GM19043 (cell line): ENCODE measurements around the gene BTBD9.

ENCODE experiments used
- ATAC-seq: cut with Tn5 transposase; IDR thresholded peaks from one replicate; pipeline ENCODE4 v1.9.1; 2021; ENCODE audit warnings: low read depth; ENCODE audit not compliant: unreplicated experiment

Gene BTBD9

DNA sequence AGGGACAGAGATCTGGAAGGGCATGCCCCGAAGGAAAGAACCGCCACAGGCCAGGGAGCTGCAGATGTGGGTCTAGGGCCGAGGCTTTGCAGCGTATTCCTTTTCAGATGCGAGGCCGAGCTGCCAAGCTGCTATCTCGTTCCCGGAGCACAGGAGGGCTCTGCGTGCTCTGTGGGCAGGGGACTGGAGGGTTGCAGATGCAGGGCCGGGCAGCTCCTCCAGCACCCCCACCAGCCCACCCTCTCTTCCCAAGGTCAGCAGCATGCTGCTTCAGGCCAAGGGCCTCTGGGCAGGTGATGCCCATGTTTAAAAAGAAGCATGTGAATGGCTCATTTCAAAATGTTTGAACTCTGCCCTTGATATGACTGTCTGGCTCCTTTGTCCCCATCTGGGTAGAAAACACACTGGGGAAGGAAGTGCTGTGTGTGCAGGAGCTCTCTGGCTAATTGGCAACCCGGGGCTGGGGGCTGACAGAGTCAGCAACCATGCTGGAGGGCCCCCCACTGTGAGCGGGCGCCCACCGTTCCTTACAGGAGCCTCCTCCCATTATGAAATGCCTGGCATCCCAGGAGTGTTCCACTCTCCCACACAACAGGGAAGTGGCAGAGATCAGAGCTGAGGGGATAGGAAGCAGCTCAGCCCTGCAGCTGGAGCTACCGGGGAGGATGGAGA, 466.9 kb downstream of the BTBD9 start:
- ATAC-seq: no peak

DNA sequence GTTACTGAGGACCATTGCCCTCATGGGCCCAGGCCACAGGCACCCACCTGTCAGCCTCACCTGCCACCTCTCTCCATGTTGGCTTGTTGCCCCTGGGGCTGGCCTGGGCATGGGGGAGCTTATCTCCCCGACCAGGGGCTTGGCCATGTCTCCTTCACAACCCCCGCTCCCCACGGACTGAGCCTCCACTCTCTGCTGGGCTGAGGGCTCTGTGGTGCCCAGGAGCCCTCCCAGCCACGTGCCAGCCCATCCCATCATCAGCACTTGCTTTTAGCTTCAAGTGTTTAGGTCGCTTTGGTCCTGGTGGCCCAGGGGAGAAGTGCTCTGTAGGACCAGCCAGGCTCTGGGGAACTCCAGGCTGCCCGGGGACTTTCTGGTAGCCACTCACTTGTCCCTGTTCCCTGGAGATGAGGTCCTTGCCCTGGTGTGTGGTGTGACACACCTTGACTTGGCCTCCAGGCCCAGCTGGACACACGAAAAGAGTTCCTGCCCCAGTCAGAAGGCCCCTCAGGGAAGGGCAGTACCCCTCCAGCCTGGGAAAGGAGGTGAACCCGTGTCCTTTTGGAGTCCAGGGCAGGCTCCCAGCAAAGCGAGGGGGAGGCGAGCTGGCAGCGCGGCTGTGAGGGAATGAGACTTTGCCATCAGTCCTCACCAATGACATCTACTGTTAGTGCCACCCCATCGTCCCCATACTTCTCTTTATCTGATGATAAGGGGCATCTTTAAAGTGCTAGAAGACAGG, 467.6 kb downstream of the BTBD9 start:
- no peak for ATAC-seq

GRCh38 chr6:38170666-38171355, 468.9 kb downstream of the BTBD9 start:
- ATAC-seq: no peak

DNA sequence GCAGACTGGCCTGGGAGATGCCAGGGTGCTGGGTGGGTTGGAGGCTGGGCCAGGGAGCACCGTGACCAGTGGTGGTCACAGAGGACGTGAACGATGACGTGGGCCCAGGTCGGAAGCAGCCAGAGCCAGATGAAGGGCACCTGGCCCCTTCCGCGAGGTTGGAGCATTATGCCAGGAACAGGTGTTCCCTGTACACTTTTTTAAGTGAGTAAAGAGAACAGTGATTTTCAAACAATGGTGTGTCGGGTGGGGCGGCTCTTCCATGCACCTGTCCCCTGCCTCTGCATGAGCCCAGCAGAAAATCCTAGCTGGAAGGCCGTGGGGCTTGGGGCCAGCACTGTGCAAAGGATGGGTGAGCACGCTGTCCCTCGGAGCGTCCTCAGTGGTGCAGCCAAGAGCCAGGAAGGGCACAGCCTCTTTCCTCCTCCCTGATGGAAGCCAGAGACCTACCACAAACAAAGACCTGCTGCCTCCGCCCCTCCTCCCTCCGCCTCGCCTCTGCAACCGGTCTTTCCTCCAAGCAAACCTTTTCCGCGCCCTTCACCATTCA, 469.7 kb downstream of the BTBD9 start:
- ATAC-seq: no peak

DNA sequence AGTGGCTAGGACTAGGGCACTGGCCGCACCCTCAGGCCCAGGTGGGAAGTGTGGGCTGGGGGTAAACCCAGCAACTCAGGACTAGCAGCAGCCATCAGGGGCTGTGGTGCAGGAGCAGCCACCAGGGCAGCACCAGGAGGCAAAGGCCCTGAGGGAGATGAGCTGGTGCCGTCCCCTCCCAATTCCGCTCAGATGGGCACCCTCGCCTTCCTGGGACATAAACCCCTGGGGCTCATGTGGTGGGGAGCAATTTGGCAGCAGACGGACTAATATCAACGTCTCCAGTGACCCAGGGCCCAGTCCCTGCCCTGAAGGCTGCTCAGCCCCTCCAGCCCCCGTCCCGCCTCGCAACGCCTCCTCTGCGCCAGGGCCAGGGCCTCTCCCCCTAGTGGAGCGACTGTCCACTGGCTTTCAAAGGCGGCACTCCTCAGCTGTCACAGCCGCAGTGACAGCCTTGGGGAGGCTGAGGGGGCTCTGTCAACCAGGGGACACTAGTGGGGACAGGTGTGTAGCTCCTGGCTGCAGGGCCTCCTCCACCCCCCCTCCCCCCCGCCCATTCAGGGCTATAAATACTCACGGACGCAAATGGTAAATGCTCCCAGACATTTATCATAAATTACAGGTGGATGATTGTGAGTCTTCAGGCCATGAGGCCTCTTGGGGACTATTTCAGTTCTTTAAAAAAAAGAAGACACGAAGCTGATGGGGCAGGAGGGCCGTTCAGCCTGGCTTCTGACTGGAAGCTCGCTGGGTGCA, 470.3 kb downstream of the BTBD9 start:
- ATAC-seq: no peak

- ATAC-seq: no peak
Measured at GRCh38 chr6:38168699-38169098, 471.0 kb downstream of the BTBD9 start.

DNA sequence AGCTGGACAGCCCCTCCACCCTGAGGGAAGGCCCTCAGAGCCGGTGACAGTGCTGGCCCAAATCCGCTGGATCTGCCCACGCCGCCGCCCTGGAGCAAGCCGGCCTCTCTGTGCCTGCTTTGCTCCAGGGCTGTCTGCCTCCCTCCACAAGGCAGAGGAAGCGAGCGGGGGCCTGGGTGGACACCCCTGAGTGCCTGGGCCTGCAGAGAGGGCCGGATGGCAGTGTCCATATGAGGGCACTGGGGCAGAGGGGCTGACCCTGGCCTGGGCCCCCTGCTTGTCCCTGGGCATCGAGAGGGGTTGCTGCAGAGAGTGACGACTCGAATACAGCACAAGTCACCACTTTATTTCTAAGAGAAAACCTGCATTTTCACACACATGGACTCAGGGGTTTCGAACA, 471.6 kb downstream of the BTBD9 start:
- ATAC-seq: no peak

GRCh38 chr6:38167598-38167997, 472.1 kb downstream of the BTBD9 start:
- no peak for ATAC-seq

DNA sequence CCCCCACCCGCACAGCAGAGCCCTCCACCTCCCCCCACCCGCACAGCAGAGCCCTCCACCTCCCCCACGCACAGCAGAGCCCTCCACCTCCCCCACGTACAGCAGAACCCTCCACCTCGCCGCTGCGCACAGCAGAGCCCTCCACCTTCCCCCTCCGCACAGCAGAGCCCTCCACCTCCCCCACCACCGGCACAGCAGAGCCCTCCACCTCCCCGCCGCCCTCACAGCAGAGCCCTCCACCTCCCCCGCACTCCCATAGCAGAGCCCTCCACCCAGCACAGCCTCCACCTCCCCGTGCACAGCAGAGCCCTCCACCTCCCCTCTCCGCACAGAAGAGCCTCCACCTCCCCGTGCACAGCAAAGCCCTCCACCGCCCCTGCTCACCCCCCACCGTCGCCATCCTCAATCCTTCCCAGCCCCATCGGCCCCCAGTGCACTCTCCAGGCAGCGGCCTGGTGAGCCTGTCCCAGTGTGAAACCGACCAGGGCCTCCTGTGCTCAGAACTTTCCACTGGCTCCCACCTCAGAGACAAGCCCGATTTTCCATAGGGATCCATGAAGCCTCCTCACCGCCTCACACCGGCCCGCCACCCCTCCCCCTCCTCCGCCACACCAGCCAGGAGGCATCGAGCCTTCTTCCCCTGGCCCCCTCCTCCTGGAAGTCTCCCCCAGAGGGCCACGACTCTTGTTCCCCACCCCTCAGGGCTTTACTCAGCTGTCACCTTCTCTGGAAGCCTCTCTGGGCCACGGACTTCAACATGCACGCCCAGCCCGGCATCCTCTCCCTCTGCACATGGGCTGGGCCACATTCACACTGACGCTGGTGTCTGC, 473.1 kb downstream of the BTBD9 start:
- no peak for ATAC-seq

DNA sequence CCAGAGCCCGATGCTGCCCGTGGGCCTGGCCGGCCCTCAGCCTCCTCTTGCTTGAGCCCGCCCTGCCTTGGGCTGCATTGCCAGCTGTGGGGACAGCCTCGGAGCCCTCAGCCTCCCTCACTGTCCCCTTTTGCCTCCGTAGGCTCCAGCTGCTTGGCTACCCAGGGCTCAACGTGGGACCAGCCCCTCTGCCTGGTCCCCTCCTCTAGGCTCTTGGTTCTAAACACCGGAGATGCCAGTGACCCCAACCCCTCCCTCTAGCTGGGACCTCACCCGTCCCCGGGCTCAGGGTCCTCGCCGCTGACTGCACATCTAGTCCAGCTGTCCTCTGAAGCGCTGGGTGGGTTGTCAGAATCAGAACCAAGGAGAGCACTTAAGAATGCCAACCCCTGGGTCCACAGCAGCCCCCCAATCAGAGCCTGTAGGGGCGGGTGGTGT, 475.0 kb downstream of the BTBD9 start:
- ATAC-seq: no peak

GRCh38 chr6:38164131-38164481, 475.6 kb downstream of the BTBD9 start:
- ATAC-seq: no peak

GRCh38 chr6:38163186-38164130, 476.3 kb downstream of the BTBD9 start:
- ATAC-seq: no peak

GRCh38 chr6:38162493-38163185, 477.1 kb downstream of the BTBD9 start:
- no peak for ATAC-seq

- ATAC-seq: no peak
Measured at GRCh38 chr6:38161754-38162492, 477.8 kb downstream of the BTBD9 start.

- no peak for ATAC-seq
Measured at GRCh38 chr6:38161331-38161730, 478.4 kb downstream of the BTBD9 start.

DNA sequence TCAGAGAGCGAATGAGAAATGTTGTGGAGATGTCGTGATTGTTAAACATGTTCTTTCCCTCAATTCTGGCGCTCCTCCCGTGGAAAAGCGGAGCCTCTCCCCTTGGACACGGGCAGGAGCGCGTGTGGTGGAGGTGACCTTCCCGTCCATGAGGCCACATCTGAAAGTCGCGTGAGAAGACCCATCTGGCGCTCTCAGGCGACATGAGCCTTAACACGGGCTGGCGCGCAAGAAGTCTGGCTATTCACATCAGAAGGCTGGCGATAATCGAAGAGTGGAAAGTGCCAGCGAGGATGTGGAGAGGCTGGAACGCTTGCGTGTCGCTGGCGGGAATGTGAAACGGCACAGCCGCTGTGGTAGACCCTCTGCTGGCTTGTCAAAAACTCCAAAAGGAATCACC, 478.9 kb downstream of the BTBD9 start:
- no peak for ATAC-seq

GRCh38 chr6:38159596-38159995, 480.1 kb downstream of the BTBD9 start:
- no peak for ATAC-seq
